GM21619 (cell line): ENCODE data around the gene SLC38A2.
"Not testable (repeated sequence)": the region's sequence is repeated elsewhere in the genome, so short reads cannot be mapped to it uniquely, and the experiment has no call there.

Experiments
- ATAC-seq: cut with Tn5 transposase; IDR thresholded peaks from one replicate; pipeline ENCODE4 v1.9.1; 2021; ENCODE audit not compliant: unreplicated experiment

SLC38A2 gene

GRCh38 chr12:46332260-46332659 is 40.3 kb downstream of the SLC38A2 start:
- ATAC-seq: no peak

GRCh38 chr12:46325075-46325474 is 47.5 kb downstream of the SLC38A2 start:
- ATAC-seq: not testable (repeated sequence)

- ATAC-seq: no peak
Measured at GRCh38 chr12:46320731-46321130, 51.8 kb downstream of the SLC38A2 start.

- no peak for ATAC-seq
Measured at GRCh38 chr12:46318037-46318436, 54.5 kb downstream of the SLC38A2 start.
